Measurements from ENCODE around the gene GYG2. TPM values are rescaled to one million over a fixed set of nuclear protein-coding genes. Genes with fewer than 3 reads are reported as not detected.
"Not testable (repeated sequence)": the region's sequence is repeated elsewhere in the genome, so short reads cannot be mapped to it uniquely, and the experiment has no call there.

GYG2 gene
- total RNA-seq, 2 experiments from 2014 or later: not detected

DNA sequence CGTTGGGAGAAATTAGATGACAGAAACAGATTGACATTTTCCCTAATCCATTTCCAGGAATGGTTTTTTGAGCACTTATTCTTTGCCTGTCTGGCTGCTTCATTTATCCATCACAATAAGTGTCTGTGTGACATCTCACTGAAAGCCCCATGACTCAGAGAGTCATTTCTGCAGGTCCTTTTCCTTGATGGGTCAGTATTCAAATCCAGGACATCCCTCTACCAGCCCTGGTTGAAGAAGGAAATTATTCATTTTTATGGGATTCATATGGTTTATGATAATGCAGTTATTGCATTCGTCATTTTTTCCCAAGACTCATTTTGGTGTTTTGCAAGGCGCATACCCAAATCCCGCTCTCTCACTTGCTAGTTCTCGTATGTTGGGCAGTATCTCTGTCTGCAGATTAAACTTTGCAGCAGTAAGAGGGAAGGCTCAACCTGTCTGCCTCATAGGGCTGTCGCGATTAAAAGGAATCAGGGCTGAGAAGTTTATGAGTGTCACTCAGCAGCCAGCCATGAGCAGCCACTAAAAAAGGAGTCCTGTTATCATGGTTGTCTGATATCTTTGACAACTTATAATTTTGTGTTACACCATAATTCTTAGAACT lies 44.0 kb downstream of the GYG2 start:
- peaks cover 1% of the 10 kb centered on the region for H3K9me3 Mint-ChIP-seq
- H3K4me1 Mint-ChIP-seq: no peaks in the 10 kb centered on the region
- no peaks in the 10 kb centered on the region for H3K36me3 Mint-ChIP-seq
- no peak for DNase-seq
- H3K4me3 Mint-ChIP-seq: no peak overlapping the region
- H3K27ac Mint-ChIP-seq: no peak overlapping the region
- peaks cover 3% of the 10 kb centered on the region for H3K27me3 Mint-ChIP-seq

DNA sequence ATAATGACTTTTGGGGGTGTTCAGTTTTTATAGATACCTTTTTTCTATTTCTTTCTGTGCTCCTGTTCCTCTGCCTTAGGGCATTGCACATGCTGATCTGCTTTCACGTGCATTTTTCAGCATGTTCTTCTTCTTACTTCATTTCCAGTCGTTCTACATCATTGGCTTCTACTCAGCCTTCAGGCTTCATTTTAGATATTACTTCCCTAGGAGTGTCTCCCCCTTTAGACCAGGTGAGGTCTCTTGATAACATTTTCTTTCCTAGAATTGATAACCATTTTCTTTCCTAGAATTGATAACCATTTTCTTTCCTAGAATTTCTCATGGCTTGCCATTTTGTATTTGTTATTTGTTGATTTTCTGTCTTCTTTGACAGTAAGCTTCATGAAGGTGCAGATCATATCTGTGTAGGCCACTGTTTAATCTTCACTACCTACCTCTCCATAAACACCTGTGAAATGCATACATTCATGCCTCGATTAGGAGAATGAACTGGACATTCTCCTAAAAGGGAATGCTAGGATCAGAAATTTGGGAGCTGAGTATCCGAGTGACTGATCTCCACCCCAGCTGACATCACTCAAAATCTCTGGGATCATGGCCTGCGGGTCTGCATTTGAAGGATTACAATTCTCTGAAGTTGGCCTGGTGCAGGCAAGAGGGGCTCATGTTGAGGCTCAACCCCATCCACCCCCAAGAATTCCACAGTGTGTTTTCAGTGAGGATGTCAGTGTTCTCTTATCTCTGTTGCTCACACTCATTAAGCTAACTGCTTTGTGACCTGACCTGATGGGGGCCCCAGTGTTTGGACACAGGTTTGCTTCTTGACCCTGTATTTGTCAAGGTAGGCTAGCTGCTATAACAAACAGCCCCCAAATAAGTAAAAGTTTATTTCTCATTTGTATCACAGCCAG lies 45.7 kb downstream of the GYG2 start:
- no peaks in the 10 kb centered on the region for H3K4me1 Mint-ChIP-seq
- H3K27me3 Mint-ChIP-seq: peaks cover 3% of the 10 kb centered on the region
- H3K9me3 Mint-ChIP-seq: peaks cover 1% of the 10 kb centered on the region
- H3K27ac Mint-ChIP-seq: no peak overlapping the region
- H3K36me3 Mint-ChIP-seq: no peaks in the 10 kb centered on the region
- DNase-seq: no peak
- H3K4me3 Mint-ChIP-seq: no peak overlapping the region

DNA sequence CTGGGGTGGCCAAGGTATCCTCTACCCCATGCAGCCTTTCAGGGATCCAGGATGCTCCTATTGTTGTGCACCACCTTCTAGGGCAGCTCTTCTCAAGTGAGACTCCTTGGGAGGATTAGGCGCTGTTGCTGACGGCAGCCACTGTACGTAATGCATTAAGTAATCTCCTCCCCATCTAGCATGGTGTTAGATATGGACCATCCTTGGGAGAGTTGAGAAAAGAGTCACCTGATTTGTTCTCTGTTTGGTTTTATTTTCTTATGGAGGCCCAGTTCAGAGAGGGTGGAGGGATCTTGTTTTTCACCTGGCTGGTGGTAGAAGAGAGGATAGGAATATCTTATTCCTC lies 46.4 kb downstream of the GYG2 start:
- DNase-seq: no peak

DNA sequence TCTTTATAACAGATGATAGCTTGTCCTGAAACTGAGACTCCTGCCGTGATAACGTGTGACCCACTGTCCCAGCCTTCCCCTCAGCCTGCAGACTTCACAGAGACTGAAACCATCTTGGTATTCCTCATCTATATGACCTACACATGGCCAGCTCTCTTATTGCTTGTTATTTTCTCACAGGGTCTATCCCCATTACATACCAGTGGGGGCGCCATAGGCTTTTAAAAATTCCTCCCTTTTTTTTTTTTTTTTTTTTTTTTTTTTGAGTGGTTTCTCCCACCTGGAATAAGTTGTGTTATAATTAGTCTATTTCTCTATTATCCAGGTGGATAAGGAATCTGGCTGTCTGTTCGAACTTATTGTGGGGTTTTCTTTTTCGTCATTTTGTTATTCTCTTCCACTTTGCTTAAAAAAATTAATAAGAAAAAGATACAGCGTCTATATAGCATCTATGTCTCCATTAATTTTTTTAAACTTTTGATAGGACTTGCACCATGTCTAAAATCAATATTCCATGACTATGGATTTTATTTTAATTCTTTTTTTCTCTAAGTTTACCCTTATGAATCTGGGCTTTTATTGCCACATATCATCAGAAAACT lies 47.2 kb downstream of the GYG2 start:
- H3K27ac Mint-ChIP-seq: no peak overlapping the region
- no peaks in the 10 kb centered on the region for H3K9me3 Mint-ChIP-seq
- DNase-seq: no peak
- H3K36me3 Mint-ChIP-seq: no peaks in the 10 kb centered on the region
- H3K27me3 Mint-ChIP-seq: peaks cover 7% of the 10 kb centered on the region
- H3K4me1 Mint-ChIP-seq: no peaks in the 10 kb centered on the region
- H3K4me3 Mint-ChIP-seq: no peak overlapping the region

More for the DNA sequence above, 46.4 kb downstream of the GYG2 start:
- Mint-ChIP-seq H3K4me3 (no peak overlapping the region), H3K4me1 (no peaks in the 10 kb centered on the region), H3K27me3 (peaks cover 7% of the 10 kb centered on the region), H3K9me3 (peaks cover 1% of the 10 kb centered on the region), H3K27ac (no peak overlapping the region), H3K36me3 (no peaks in the 10 kb centered on the region)

DNA sequence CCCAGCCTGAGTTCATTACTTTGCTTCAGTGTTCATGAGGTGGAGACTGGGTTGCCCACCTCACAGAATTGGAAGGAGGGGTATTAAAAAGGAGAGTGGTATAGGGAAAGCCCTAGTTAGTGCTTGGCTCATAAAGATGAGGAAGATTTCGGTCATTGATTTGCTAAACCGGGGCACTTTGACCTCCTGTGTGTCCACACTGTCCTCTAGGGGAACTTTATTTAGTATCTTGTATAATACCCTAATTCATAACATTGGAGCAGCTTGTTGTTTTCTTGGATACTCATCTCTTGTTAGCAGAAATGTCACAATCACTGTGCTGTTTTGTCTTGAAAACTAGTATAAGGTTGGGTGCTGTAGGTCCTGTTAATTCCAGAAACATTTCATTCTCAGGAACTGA lies 49.8 kb downstream of the GYG2 start:
- Mint-ChIP-seq H3K27ac (no peak overlapping the region), H3K27me3 (peaks cover 9% of the 10 kb centered on the region)

DNA sequence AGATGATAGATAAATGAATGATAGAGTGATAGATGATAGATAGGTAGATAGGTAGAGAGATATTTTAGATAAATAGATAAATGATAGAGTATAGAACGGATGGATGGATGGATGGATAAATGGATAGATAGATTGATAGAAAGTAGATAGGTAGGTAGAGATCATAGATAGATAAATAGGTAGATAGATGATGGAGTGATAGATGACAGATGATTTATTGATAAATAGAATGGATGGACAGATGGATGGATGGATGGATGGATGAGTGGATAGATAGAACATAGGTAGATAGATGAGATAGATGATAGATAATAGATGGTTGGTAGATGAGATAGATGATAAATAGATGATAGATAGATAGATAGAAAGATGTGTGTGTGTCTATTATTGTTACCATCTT lies 50.9 kb downstream of the GYG2 start:
- Mint-ChIP-seq H3K27ac (no peak overlapping the region), H3K9me3 (no peaks in the 10 kb centered on the region), H3K27me3 (peaks cover 8% of the 10 kb centered on the region), H3K4me1 (no peaks in the 10 kb centered on the region), H3K4me3 (no peak overlapping the region), H3K36me3 (no peaks in the 10 kb centered on the region)
- no peak for DNase-seq

More for the DNA sequence above, 49.8 kb downstream of the GYG2 start:
- Mint-ChIP-seq H3K4me1 (no peaks in the 10 kb centered on the region), H3K9me3 (no peaks in the 10 kb centered on the region), H3K4me3 (no peak overlapping the region), H3K36me3 (no peaks in the 10 kb centered on the region)
- no peak for DNase-seq

DNA sequence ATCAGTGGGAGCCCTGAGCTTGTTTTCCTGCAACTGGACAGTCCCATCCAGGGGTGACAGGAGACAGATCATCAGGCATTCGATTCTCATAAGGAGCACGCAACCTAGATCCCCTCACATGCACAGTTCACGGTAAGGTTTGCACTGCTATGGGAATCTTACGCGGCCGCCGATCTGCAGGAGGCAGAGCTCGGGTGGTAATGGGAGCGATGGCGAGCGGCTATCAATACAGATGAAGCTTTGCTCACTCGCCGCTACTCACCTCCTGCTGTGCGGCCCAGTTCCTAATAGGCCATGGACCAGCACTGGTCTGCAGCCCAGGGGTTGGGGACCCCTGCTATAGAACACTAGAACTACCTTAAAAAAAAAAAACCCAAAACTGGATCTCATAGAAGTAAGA lies 55.0 kb downstream of the GYG2 start:
- no peaks in the 10 kb centered on the region for H3K4me1 Mint-ChIP-seq
- no peaks in the 10 kb centered on the region for H3K36me3 Mint-ChIP-seq
- H3K27ac Mint-ChIP-seq: no peak overlapping the region

DNA sequence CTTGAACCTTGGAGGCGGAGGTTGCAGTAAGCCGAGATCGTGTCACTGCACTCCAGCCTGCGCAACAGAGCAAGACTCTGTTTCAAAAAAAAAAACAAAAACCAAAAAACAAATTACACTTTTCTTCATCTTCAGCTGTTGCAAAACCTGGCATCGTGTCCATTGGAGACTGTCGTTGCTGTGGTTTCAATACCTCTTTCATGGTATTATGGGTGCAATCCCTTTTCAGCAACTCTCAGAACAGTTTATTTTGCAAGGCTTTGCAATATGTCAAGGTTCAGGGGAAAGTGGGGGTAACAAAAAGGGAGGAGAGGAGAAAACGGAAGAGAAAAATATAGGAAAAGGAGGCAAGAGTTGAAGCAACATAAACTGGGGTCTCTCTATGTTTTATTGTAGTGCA lies 59.6 kb downstream of the GYG2 start:
- DNase-seq: no peak
- H3K27ac Mint-ChIP-seq: no peak overlapping the region
- H3K9me3 Mint-ChIP-seq: no peaks in the 10 kb centered on the region
- H3K27me3 Mint-ChIP-seq: no peaks in the 10 kb centered on the region
- no peaks in the 10 kb centered on the region for H3K36me3 Mint-ChIP-seq
- H3K4me3 Mint-ChIP-seq: no peak overlapping the region
- peaks cover 4% of the 10 kb centered on the region for H3K4me1 Mint-ChIP-seq

More for the DNA sequence above, 55.0 kb downstream of the GYG2 start:
- Mint-ChIP-seq H3K9me3 (no peaks in the 10 kb centered on the region), H3K27me3 (peaks cover 8% of the 10 kb centered on the region), H3K4me3 (no peak overlapping the region)
- DNase-seq: no peak

DNA sequence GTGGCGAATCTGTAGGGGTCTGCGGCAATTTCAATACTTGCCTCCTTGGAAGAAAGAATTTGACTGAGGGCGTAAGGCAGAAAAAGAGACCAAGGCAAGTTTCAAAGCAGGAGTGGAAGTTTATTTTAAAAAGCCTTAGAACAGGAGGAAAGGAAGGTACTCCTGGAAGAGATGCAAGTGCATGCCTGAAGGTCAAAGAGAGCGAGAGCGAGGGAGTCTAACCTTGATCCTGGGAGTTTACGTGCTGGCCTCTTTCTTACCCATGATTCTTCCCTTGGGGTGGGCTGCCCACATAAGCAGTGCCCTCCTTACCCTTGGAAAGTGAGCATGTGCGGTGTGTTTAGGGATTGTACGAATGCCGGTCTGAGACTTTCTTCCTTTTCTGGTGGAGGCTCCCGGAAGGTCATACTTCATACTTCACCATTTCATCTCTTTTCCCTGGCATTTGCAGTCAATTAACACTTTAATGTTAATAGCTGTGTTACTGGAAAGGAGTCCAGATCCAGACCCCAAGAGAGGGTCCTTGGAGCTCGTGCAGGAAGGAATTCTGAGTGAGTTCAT lies 60.4 kb downstream of the GYG2 start:
- Mint-ChIP-seq H3K27ac (no peak overlapping the region), H3K4me1 (peaks cover 4% of the 10 kb centered on the region), H3K36me3 (no peaks in the 10 kb centered on the region), H3K4me3 (peak overlapping the region; percentile 75), H3K9me3 (no peaks in the 10 kb centered on the region), H3K27me3 (no peaks in the 10 kb centered on the region)
- DNase-seq: no peak

DNA sequence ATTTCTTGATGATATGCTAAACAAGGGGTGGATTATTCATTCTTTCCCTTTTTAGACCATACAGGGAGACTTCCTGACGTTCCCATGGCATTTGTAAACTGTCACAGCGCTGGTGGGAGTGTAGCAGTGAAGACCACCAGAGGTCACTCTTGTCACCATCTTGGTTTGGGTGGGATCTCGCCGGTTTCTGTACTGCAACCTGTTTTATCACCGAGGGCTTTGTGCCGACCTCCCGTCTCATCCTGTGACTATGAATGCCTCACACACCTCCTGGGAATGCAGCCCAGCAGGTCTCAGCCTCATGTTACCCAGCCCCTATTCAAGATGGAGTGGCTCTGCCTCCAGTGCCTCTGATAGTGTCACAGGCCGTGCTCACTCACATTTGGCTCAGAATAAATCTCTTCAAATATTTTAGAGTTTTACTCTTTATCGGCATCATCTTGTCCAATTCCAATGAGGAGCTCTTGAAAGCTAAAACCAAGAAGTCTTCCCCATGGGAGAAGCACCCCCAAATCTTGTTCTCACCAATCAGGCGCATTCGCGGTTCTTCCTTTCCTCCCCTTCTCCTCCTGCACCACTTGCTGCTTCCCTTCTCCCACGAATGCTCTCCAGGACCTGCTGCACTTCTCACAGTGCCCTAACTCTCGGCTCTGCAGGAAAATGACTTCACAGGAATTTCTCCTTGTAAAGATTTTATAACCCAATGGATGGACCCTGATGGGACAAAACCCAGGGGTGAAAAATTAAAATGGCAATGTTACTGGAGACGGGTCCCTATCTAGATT lies 61.2 kb downstream of the GYG2 start:
- H3K36me3 Mint-ChIP-seq, H3K4me1 Mint-ChIP-seq, H3K27ac Mint-ChIP-seq, H3K9me3 Mint-ChIP-seq, H3K27me3 Mint-ChIP-seq: not testable (repeated sequence)
- peak overlapping the region; percentile 75 for H3K4me3 Mint-ChIP-seq
- DNase-seq: peak; percentile 1

DNA sequence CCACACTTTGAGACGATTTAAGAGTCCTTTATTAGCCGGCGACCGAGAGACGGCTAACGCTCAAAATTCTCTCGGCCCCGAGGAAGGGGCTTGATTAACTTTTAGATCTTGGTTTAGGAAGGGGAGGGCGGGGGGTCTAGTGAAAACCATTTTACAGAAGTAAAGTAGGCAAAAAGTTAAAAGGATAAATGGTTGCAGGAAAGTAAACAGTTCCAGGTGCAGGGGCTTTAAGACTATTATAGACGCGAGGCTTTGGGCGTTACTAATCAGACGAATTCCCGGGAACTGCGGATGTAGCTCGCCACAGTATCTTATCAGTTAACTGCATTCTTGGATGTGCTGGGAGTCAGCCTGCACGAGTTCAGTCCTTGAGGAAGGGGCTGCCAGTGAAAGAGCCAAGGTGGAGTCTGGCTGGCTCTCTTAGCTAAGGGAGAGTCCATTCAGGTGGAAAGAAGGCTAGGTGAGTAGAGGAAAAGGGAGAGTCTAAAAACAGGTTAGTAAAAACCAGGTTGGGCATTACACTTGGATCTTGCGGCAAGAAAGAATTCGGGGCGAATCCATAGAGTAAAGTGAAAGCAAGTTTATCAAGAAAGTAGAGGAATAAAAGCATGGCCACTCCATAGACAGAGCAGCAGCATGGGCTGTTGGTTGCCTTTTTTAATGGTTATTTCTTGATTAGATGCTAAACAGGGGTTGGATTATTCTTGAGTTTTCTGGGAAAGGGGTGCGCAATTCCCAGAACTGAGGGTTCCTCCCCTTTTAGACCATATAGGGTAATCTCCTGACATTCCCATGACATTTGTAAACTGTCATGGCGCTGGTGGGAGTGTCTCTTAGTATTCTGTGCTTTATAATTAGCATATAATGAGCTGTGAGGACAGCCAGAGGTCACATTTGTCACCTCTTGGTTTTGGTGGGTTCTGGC lies 62.1 kb downstream of the GYG2 start:
- not testable (repeated sequence) for H3K27ac Mint-ChIP-seq, DNase-seq, H3K36me3 Mint-ChIP-seq, H3K9me3 Mint-ChIP-seq, H3K4me3 Mint-ChIP-seq, H3K27me3 Mint-ChIP-seq, H3K4me1 Mint-ChIP-seq

DNA sequence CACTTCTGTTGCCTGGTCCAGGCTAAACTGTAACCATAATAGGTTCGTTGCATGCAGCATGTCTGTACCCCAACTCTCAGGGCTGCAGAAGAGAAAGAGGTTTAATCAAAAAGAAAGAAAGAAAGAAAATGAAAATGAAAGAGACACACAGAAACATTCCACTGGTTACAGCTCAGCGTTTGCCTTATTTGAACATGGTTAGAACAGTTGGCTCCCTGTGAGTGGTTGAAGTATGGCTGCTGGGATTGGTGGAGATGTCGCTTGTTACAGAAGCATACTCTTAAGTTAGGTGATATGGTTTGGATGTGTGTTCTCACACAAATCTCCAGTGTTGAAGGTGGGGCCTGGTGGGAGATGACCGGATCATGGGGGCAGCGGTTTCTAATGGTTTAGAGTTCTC lies 64.1 kb downstream of the GYG2 start:
- no peaks in the 10 kb centered on the region for H3K36me3 Mint-ChIP-seq
- peaks cover 4% of the 10 kb centered on the region for H3K4me1 Mint-ChIP-seq
- no peak overlapping the region for H3K4me3 Mint-ChIP-seq
- H3K9me3 Mint-ChIP-seq: no peaks in the 10 kb centered on the region
- no peak for DNase-seq
- no peaks in the 10 kb centered on the region for H3K27me3 Mint-ChIP-seq
- no peak overlapping the region for H3K27ac Mint-ChIP-seq

DNA sequence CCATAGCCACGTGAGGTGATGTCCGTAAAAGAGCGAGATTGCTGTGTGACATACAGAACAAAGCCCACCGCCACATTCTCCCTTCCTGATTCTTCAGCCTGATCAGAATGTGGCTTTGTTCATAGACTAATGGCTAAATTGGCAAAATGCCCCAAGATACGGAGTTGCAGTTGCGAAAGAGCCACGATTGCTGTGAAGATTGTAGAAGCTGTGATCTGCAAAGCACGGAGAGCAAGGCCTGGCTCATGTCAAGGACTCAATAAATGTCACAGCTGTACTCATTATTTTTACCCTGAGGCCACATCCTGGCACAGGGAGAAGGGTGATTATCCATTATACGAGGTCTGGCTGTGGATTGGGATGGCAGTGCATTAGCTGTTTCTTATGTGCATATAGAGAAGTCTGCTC lies 66.2 kb downstream of the GYG2 start:
- H3K27me3 Mint-ChIP-seq: no peaks in the 10 kb centered on the region
- H3K4me3 Mint-ChIP-seq: no peak overlapping the region
- no peaks in the 10 kb centered on the region for H3K9me3 Mint-ChIP-seq
- H3K27ac Mint-ChIP-seq: no peak overlapping the region
- DNase-seq: no peak
- H3K4me1 Mint-ChIP-seq: peaks cover 3% of the 10 kb centered on the region
- no peaks in the 10 kb centered on the region for H3K36me3 Mint-ChIP-seq

DNA sequence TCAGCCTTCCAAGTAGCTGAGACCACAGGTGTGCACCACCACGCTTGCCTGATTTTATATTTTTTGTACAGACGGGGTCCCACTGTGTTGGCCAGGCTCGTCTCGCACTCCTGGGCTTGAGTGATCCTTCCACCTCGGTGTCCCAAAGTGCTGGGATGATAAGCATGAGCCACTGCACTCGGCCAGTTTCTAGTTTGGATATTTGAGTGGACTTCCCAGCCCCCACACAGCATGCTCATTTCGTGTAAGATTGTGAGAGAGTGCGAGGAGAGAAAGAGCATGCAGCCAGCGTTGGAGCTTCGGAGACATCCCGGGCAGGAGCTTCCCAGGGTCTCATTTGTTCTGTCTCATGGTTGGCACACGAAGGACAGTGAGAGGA lies 68.6 kb downstream of the GYG2 start:
- H3K27me3 Mint-ChIP-seq: peaks cover 4% of the 10 kb centered on the region
- no peaks in the 10 kb centered on the region for H3K36me3 Mint-ChIP-seq
- H3K4me1 Mint-ChIP-seq: peaks cover 3% of the 10 kb centered on the region
- no peak overlapping the region for H3K4me3 Mint-ChIP-seq
- H3K27ac Mint-ChIP-seq: no peak overlapping the region
- no peak for DNase-seq
- H3K9me3 Mint-ChIP-seq: no peaks in the 10 kb centered on the region
